HCT116 (cell line): ENCODE measurements around the gene EYA2.
"Not testable (repeated sequence)": the region's sequence is repeated elsewhere in the genome, so short reads cannot be mapped to it uniquely, and the experiment has no call there.

Source experiments
- ATF3 ChIP-seq: IDR thresholded peaks from 2 replicates; pipeline ENCODE4 v1.6.1; 2012
- EZH2 ChIP-seq: fragments of 200-600 bp; sonication (generic); IDR thresholded peaks from 2 replicates; pipeline ENCODE4 v1.6.1; 2017; ENCODE audit warnings: antibody characterized with exemption, mixed run types
- FOSL1 ChIP-seq: IDR thresholded peaks from 2 replicates; pipeline ENCODE4 v1.6.1; 2012; ENCODE audit warnings: low read depth
- JUND ChIP-seq: IDR thresholded peaks from 2 replicates; pipeline ENCODE4 v1.6.1; 2012
- MAX ChIP-seq: IDR thresholded peaks from 2 replicates; pipeline ENCODE4 v1.6.1; 2012
- POLR2A ChIP-seq: IDR thresholded peaks from 2 replicates; pipeline ENCODE4 v1.7.0; 2011; ENCODE audit warnings: borderline replicate concordance; ENCODE audit not compliant: insufficient read depth, insufficient read length; ENCODE audit errors: extremely low read depth
- POLR2AphosphoS5 ChIP-seq: IDR thresholded peaks from 2 replicates; pipeline ENCODE4 v1.6.1; 2011; ENCODE audit warnings: mild to moderate bottlenecking, low read depth, low read length, moderate library complexity
- RAD21 ChIP-seq: IDR thresholded peaks from 2 replicates; pipeline ENCODE4 v1.6.1; 2012; ENCODE audit warnings: low read depth, mild to moderate bottlenecking
- TCF7L2 ChIP-seq: IDR thresholded peaks from 2 replicates; pipeline ENCODE4 v1.7.0; 2011; ENCODE audit warnings: borderline replicate concordance, inconsistent platforms; ENCODE audit not compliant: insufficient read depth, insufficient read length; ENCODE audit errors: extremely low read depth
- YY1 ChIP-seq: IDR thresholded peaks from 2 replicates; pipeline ENCODE4 v1.6.1; 2011; ENCODE audit warnings: low read length, low read depth, moderate library complexity, mild to moderate bottlenecking; ENCODE audit not compliant: insufficient replicate concordance; ENCODE audit errors: extremely low read depth
- ZFX ChIP-seq: fragments of 450-650 bp; IDR thresholded peaks from 2 replicates; pipeline ENCODE4 v1.6.1; 2017
- ZNF274 ChIP-seq: fragments of 200-500 bp; sonication (Bioruptor generic); IDR thresholded peaks from 2 replicates; pipeline ENCODE4 v1.6.1; 2014; ENCODE audit warnings: mild to moderate bottlenecking, low read depth, low read length, inconsistent platforms
- TF ChIP-seq, protein P1 (sequence below), 3 experiments: fragments of 200-600 bp in 1 of 3; sonication (generic) in 1 of 3; IDR thresholded peaks in 2 of 3; conservative IDR thresholded peaks in 1 of 3; 2 replicates each; pipeline ENCODE4 v1.5.1; 2012 to 2017; ENCODE audit warnings: low read depth in 2 of 3, low read length in 2 of 3, antibody characterized with exemption in 1 of 3, borderline replicate concordance in 1 of 3, control low read depth in 1 of 3, mild to moderate bottlenecking in 1 of 3, mixed read lengths in 1 of 3, mixed run types in 1 of 3, moderate library complexity in 1 of 3; ENCODE audit not compliant: insufficient read depth in 1 of 3
- TF ChIP-seq, protein P2 (sequence below): IDR thresholded peaks from 2 replicates; pipeline ENCODE4 v1.6.1; 2012; ENCODE audit warnings: low read depth

GRCh38 chr20:47204850-47205122 is 310.1 kb downstream of the EYA2 start:
- not testable (repeated sequence) for TF ChIP-seq YY1, POLR2A, JUND, RAD21, EZH2, FOSL1, POLR2AphosphoS5, TCF7L2, ZNF274, ZFX, ATF3
- TF ChIP-seq, protein P1, sequence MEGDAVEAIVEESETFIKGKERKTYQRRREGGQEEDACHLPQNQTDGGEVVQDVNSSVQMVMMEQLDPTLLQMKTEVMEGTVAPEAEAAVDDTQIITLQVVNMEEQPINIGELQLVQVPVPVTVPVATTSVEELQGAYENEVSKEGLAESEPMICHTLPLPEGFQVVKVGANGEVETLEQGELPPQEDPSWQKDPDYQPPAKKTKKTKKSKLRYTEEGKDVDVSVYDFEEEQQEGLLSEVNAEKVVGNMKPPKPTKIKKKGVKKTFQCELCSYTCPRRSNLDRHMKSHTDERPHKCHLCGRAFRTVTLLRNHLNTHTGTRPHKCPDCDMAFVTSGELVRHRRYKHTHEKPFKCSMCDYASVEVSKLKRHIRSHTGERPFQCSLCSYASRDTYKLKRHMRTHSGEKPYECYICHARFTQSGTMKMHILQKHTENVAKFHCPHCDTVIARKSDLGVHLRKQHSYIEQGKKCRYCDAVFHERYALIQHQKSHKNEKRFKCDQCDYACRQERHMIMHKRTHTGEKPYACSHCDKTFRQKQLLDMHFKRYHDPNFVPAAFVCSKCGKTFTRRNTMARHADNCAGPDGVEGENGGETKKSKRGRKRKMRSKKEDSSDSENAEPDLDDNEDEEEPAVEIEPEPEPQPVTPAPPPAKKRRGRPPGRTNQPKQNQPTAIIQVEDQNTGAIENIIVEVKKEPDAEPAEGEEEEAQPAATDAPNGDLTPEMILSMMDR (IDR thresholded peaks at IDR 0.05 in 2 of 3, conservative IDR thresholded peaks at IDR 0.05 in 1 of 3; ENCODE audit: borderline replicate concordance in 1 of 3, insufficient read depth in 1 of 3, low read depth in 2 of 3, low read length in 2 of 3): not testable (repeated sequence)
- TF ChIP-seq MAX: peak; percentile 13; the same call in 1 of the 2 replicates
- TF ChIP-seq, protein P2, sequence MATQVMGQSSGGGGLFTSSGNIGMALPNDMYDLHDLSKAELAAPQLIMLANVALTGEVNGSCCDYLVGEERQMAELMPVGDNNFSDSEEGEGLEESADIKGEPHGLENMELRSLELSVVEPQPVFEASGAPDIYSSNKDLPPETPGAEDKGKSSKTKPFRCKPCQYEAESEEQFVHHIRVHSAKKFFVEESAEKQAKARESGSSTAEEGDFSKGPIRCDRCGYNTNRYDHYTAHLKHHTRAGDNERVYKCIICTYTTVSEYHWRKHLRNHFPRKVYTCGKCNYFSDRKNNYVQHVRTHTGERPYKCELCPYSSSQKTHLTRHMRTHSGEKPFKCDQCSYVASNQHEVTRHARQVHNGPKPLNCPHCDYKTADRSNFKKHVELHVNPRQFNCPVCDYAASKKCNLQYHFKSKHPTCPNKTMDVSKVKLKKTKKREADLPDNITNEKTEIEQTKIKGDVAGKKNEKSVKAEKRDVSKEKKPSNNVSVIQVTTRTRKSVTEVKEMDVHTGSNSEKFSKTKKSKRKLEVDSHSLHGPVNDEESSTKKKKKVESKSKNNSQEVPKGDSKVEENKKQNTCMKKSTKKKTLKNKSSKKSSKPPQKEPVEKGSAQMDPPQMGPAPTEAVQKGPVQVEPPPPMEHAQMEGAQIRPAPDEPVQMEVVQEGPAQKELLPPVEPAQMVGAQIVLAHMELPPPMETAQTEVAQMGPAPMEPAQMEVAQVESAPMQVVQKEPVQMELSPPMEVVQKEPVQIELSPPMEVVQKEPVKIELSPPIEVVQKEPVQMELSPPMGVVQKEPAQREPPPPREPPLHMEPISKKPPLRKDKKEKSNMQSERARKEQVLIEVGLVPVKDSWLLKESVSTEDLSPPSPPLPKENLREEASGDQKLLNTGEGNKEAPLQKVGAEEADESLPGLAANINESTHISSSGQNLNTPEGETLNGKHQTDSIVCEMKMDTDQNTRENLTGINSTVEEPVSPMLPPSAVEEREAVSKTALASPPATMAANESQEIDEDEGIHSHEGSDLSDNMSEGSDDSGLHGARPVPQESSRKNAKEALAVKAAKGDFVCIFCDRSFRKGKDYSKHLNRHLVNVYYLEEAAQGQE: not testable (repeated sequence)
